Caco-2 (cell line): ENCODE measurements around the gene RBP5. TPM values are rescaled to one million over a fixed set of nuclear protein-coding genes. Genes with fewer than 3 reads are reported as not detected.

Experiments
- BruUV-seq: library from RNA; stranded (reverse); fragments of 400-500 nt; replicated peaks from 2 replicates; lab custom pipeline; 2021; lab: Mats Ljungman, UMichigan
- CTCF ChIA-PET: fragments of 300-600 bp; sonication (Branson Sonifier 250); formaldehyde crosslinking; loops from one replicate; lab custom pipeline; 2022; ENCODE audit warnings: antibody characterized with exemption; lab: Charles Lee
- POLR2A ChIA-PET: fragments of 300-600 bp; sonication (Branson Sonifier 250); formaldehyde crosslinking; loops from one replicate; lab custom pipeline; 2022; ENCODE audit warnings: antibody characterized with exemption; lab: Charles Lee
- DNase-seq, 2 experiments: peaks; one replicate each; pipeline versions ENCODE4 v3.0.0 to v3.0.0-alpha.2; 2020 to 2022
- H3K27me3 ChIP-seq: replicated peaks from 2 replicates; pipeline ENCODE4 v1.6.0; 2011; ENCODE audit warnings: low read length; ENCODE audit not compliant: control insufficient read depth, insufficient read depth
- H3K36me3 ChIP-seq: 2 replicates; pipeline ENCODE4 v1.5.1; 2011; ENCODE audit warnings: low read length; ENCODE audit not compliant: control insufficient read depth, insufficient read depth
- H3K4me1 ChIP-seq: fragments of 250-450 bp; sonication (Bioruptor Pico); 2 replicates; pipeline ENCODE4 v1.5.1; 2020; ENCODE audit warnings: mild to moderate bottlenecking
- H3K4me3 ChIP-seq: 2 replicates; pipeline ENCODE4 v1.5.1; 2011; ENCODE audit warnings: low read depth, mild to moderate bottlenecking, control low read depth, low read length
- H3K9me3 ChIP-seq: fragments of 250-450 bp; sonication (Bioruptor Pico); 2 replicates; pipeline ENCODE4 v1.5.1; 2020; ENCODE audit warnings: mild to moderate bottlenecking, moderate library complexity
- H3K27ac Mint-ChIP-seq: one replicate; pipeline ENCODE4 v1.8.0; 2022; ENCODE audit warnings: mixed read lengths; ENCODE audit not compliant: unreplicated experiment
- H3K27me3 Mint-ChIP-seq: one replicate; pipeline ENCODE4 v1.8.0; 2022; ENCODE audit warnings: mixed read lengths; ENCODE audit not compliant: insufficient read depth, unreplicated experiment
- H3K36me3 Mint-ChIP-seq: one replicate; pipeline ENCODE4 v1.8.0; 2022; ENCODE audit warnings: mild to moderate bottlenecking, mixed read lengths; ENCODE audit not compliant: insufficient read depth, unreplicated experiment
- H3K4me1 Mint-ChIP-seq: one replicate; pipeline ENCODE4 v1.8.0; 2022; ENCODE audit warnings: low read depth, mixed read lengths; ENCODE audit not compliant: unreplicated experiment
- H3K4me3 Mint-ChIP-seq: one replicate; pipeline ENCODE4 v1.8.0; 2022; ENCODE audit warnings: mild to moderate bottlenecking, moderate library complexity, mixed read lengths; ENCODE audit not compliant: unreplicated experiment
- H3K9me3 Mint-ChIP-seq: one replicate; pipeline ENCODE4 v1.8.0; 2022; ENCODE audit warnings: mixed read lengths; ENCODE audit not compliant: unreplicated experiment
- CTCF ChIP-seq, 2 experiments: fragments of 200-600 bp in 1 of 2; IDR thresholded peaks; 1 replicate in 1 of 2; 2 replicates in 1 of 2; pipeline versions ENCODE4 v1.5.1 to v1.8.0; 2011 to 2022; ENCODE audit warnings: antibody characterized with exemption in 1 of 2, control low read depth in 1 of 2, inconsistent platforms in 1 of 2, low read depth in 1 of 2, low read length in 1 of 2, mild to moderate bottlenecking in 1 of 2, moderate library complexity in 1 of 2; ENCODE audit not compliant: insufficient read depth in 1 of 2, severe bottlenecking in 1 of 2, unreplicated experiment in 1 of 2
- intact Hi-C: fragments of 100-400 bp; cut with micrococcal nuclease; formaldehyde crosslinking; loops from one replicate; pipeline ENCODE4 v1.10.0; 2022; ENCODE audit not compliant: unreplicated experiment
- total RNA-seq: library from RNA; stranded (reverse); gene quantifications from 2 replicates; pipeline ENCODE4 v1.2.3, GENCODE V29; 2022

The RBP5 gene
- total RNA-seq, 1 experiment from 2014 or later: 1.8 TPM

DNA sequence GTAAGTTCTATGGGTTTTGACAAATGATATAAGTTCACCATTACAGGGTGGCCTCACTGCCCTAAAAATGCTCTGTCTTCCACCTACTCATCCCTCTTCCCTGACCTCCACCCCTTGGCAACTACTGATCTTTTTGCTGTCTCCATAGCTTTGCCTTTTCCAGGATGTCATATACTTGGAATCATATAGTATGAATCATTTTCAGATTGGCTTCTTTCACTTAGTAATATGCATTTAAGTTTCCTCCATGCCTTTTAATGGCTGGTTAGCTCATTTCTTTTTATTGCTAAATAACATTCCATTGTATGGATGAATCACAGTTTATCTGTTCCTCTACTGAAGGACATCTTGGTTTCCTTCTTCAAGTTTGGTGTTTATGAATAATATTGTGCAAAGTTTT lies 46.8 kb upstream of the RBP5 start:
- CTCF ChIA-PET: no interaction called here
- no TSS peak for BruUV-seq
- POLR2A ChIA-PET: no interaction called here

GRCh38 chr12:7171854-7172253 lies 43.2 kb upstream of the RBP5 start:
- H3K27me3 Mint-ChIP-seq: peaks cover 2% of the 10 kb centered on the region
- Histone ChIP-seq H3K27me3 (no peaks in the 10 kb centered on the region), H3K4me3 (no peak overlapping the region), H3K4me1 (no peaks in the 10 kb centered on the region), H3K36me3 (no peaks in the 10 kb centered on the region), H3K9me3 (peaks cover 56% of the 10 kb centered on the region)
- intact Hi-C loops: no loop called here
- no peak for DNase-seq
- BruUV-seq: no TSS peak
- no peak overlapping the region for H3K27ac Mint-ChIP-seq
- H3K36me3 Mint-ChIP-seq: no peaks in the 10 kb centered on the region
- ChIA-PET POLR2A (no interaction called here), CTCF (no interaction called here)
- TF ChIP-seq CTCF (IDR thresholded peaks at IDR 0.05; ENCODE audit: insufficient read depth in 1 of 2, low read depth in 1 of 2, low read length in 1 of 2, severe bottlenecking in 1 of 2, unreplicated experiment in 1 of 2): no peak
- no peak overlapping the region for H3K4me3 Mint-ChIP-seq
- peaks cover 76% of the 10 kb centered on the region for H3K9me3 Mint-ChIP-seq
- no peaks in the 10 kb centered on the region for H3K4me1 Mint-ChIP-seq

More for the DNA sequence above, 46.8 kb upstream of the RBP5 start:
- no peak overlapping the region for H3K4me3 ChIP-seq
- no peaks in the 10 kb centered on the region for H3K27me3 ChIP-seq
- H3K4me1 ChIP-seq: no peaks in the 10 kb centered on the region
- Mint-ChIP-seq H3K4me1 (no peaks in the 10 kb centered on the region), H3K27me3 (peaks cover 4% of the 10 kb centered on the region), H3K27ac (no peak overlapping the region), H3K9me3 (peaks cover 42% of the 10 kb centered on the region), H3K36me3 (no peaks in the 10 kb centered on the region), H3K4me3 (no peak overlapping the region)
- intact Hi-C loops: no loop called here
- H3K36me3 ChIP-seq: no peaks in the 10 kb centered on the region
- no peak for TF ChIP-seq CTCF (IDR thresholded peaks at IDR 0.05; ENCODE audit: insufficient read depth in 1 of 2, low read depth in 1 of 2, low read length in 1 of 2, severe bottlenecking in 1 of 2, unreplicated experiment in 1 of 2)
- peaks cover 35% of the 10 kb centered on the region for H3K9me3 ChIP-seq
- DNase-seq: no peak

- H3K9me3 Mint-ChIP-seq: peaks cover 82% of the 10 kb centered on the region
- CTCF ChIA-PET: no interaction called here
- no peaks in the 10 kb centered on the region for H3K36me3 Mint-ChIP-seq
- Histone ChIP-seq H3K4me3 (no peak overlapping the region), H3K36me3 (no peaks in the 10 kb centered on the region), H3K9me3 (peaks cover 61% of the 10 kb centered on the region), H3K4me1 (no peaks in the 10 kb centered on the region), H3K27me3 (no peaks in the 10 kb centered on the region)
- no peak overlapping the region for H3K27ac Mint-ChIP-seq
- H3K27me3 Mint-ChIP-seq: peaks cover 2% of the 10 kb centered on the region
- no TSS peak for BruUV-seq
- no peak for TF ChIP-seq CTCF (IDR thresholded peaks at IDR 0.05; ENCODE audit: insufficient read depth in 1 of 2, low read depth in 1 of 2, low read length in 1 of 2, severe bottlenecking in 1 of 2, unreplicated experiment in 1 of 2)
- POLR2A ChIA-PET: no interaction called here
- no peaks in the 10 kb centered on the region for H3K4me1 Mint-ChIP-seq
- no peak overlapping the region for H3K4me3 Mint-ChIP-seq
- DNase-seq: no peak
- intact Hi-C loops: no loop called here
Measured at GRCh38 chr12:7169951-7170350, 41.3 kb upstream of the RBP5 start.
